Subcutaneous adipose tissue (tissue), 4 donors: Measurements from ENCODE around the gene PHOX2B. TPM values are rescaled to one million over a fixed set of nuclear protein-coding genes. Genes with fewer than 3 reads are reported as not detected.

Experiments
- total RNA-seq, 4 donors: library from RNA; depleted of rRNA; stranded (reverse); fragments of >200 nt; gene quantifications; one replicate each; pipeline ENCODE4 v1.1.0, GENCODE V29; 2016
- TF ChIP-seq, protein P1 (sequence below): fragments of 450-650 bp; IDR thresholded peaks from one replicate; pipeline ENCODE4 v1.5.1; 2016; ENCODE audit warnings: low read depth, mild to moderate bottlenecking, control low read depth, antibody characterized with exemption, moderate library complexity

The PHOX2B gene
- total RNA-seq, 4 donors from 2014 or later: not detected

GRCh38 chr4:41734371-41734770 is 14.2 kb downstream of the PHOX2B start:
- TF ChIP-seq, protein P1, sequence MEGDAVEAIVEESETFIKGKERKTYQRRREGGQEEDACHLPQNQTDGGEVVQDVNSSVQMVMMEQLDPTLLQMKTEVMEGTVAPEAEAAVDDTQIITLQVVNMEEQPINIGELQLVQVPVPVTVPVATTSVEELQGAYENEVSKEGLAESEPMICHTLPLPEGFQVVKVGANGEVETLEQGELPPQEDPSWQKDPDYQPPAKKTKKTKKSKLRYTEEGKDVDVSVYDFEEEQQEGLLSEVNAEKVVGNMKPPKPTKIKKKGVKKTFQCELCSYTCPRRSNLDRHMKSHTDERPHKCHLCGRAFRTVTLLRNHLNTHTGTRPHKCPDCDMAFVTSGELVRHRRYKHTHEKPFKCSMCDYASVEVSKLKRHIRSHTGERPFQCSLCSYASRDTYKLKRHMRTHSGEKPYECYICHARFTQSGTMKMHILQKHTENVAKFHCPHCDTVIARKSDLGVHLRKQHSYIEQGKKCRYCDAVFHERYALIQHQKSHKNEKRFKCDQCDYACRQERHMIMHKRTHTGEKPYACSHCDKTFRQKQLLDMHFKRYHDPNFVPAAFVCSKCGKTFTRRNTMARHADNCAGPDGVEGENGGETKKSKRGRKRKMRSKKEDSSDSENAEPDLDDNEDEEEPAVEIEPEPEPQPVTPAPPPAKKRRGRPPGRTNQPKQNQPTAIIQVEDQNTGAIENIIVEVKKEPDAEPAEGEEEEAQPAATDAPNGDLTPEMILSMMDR: no peak

- TF ChIP-seq, protein P1: no peak
Measured at GRCh38 chr4:41731569-41732126, 16.9 kb downstream of the PHOX2B start.

- TF ChIP-seq, protein P1: no peak
Measured at GRCh38 chr4:41728573-41728913, 20.0 kb downstream of the PHOX2B start.

DNA sequence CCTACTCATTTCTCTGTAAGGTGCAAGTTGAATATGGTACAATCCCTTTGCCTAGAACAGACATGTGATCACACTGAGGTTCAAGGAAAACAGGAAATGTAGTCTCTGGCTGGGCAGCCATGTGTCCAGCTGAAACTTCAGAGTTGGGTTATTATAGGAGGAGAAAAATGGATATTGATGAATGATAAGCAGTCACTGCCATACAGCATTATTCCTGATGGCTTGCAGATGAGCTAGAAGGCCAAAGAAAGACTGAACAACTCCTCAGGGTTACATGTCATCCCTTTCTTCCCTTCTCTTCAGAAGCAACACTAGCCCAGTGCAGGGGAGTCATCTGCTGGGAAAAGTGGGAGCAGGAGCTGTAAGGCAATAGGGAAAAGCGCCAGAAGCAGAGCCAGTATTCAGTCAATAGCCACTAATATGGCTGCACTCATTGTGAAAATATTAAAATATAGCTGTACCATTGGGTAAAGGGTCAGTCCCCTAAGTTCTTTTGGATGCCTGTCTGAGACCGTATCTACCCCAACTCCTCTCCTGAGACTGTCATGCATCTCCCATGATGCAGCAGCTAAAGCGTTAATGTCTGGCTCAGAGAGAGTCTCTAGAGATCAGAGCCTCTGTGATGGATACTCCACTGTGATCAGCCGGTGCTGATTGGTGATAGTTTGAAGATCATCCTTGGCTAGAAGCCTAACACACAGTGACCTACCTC is 20.5 kb downstream of the PHOX2B start:
- TF ChIP-seq, protein P1: no peak

GRCh38 chr4:41725254-41725653 is 23.3 kb downstream of the PHOX2B start:
- TF ChIP-seq, protein P1: no peak

GRCh38 chr4:41723286-41723685 is 25.2 kb downstream of the PHOX2B start:
- TF ChIP-seq, protein P1: no peak

DNA sequence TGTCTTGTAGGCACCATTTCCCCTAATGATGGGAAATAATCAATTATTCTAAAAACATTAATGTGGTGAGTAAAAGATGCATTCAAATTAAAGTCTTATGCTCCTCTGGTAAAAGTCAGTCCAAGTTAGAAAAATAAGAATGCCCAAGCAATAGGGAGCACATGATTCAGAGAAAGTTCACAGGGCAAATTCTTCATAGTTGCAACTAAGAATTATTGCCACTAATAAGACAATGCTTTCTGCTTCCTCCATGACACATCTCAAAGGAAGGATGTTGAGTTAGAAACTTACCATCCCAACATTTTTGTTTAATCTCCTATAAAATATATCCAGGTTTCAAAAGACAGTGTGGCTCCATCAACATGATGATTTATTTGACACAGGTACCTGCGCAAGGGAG is 26.3 kb downstream of the PHOX2B start:
- TF ChIP-seq, protein P1: no peak
